SH-SY5Y (cell line): Measurements from ENCODE around the gene KLHL29.
A peak's percentile ranks its signal among the peaks of the same experiment; 100 is the strongest.

Source experiments
- GATA2 ChIP-seq: IDR thresholded peaks from 2 replicates; pipeline ENCODE4 v1.6.1; 2011; ENCODE audit warnings: mild to moderate bottlenecking, low read depth, low read length
- GATA3 ChIP-seq: IDR thresholded peaks from 2 replicates; pipeline ENCODE4 v1.6.1; 2011; ENCODE audit warnings: low read depth, mild to moderate bottlenecking, low read length, moderate library complexity

KLHL29 gene

GRCh38 chr2:23536326-23536725, 151.3 kb downstream of the KLHL29 start:
- TF ChIP-seq GATA3, result no peak
- no peak for TF ChIP-seq GATA2

DNA sequence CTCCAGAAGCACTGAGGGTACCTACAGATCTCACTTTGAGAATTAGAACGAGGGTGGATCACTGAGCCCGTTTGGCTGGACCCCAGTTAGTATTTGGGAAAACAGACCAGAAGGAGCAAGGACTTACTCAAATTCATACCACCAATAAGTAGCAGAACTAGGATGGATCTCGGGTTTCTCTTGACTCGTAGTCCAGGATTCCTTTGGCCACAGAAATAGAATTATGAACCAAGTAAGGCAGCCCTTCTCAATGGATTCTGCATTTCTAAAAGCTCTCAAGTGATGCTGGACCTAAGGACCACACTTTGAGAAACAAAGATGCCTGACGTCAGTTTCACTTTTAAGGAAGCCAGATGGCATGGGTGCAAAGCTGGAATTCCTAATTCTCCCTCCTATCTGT, 153.0 kb downstream of the KLHL29 start:
- TF ChIP-seq GATA3 (no peak), GATA2 (no peak)

GRCh38 chr2:23538566-23538965, 153.6 kb downstream of the KLHL29 start:
- no peak for TF ChIP-seq GATA3
- TF ChIP-seq GATA2, result no peak

DNA sequence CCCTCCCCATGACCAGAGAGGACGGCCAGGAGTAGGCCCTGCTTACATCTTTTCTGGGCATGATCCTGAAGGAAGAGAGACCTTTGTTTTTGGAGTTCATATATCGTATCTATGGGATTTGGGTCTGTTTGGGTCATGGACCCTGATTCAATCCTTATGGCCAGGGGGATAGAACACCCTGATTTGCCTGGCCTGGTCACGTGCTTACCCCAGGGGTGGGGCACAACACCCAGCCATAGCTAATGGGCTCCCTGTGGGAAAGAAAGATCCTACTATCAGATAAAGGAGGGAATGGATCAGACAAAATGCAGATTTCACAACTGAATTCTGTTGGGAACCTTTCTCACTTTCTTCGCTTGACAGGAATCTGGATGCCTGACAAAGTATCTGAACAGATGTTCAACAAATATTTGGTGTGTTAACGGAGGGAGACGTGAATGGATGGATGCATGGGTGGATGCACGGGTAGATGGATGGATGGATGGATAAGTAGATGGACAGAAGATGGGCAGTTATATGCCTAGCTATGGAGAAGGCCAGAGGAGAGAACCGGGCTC, 155.9 kb downstream of the KLHL29 start:
- TF ChIP-seq GATA2 (no peak), GATA3 (no peak)

DNA sequence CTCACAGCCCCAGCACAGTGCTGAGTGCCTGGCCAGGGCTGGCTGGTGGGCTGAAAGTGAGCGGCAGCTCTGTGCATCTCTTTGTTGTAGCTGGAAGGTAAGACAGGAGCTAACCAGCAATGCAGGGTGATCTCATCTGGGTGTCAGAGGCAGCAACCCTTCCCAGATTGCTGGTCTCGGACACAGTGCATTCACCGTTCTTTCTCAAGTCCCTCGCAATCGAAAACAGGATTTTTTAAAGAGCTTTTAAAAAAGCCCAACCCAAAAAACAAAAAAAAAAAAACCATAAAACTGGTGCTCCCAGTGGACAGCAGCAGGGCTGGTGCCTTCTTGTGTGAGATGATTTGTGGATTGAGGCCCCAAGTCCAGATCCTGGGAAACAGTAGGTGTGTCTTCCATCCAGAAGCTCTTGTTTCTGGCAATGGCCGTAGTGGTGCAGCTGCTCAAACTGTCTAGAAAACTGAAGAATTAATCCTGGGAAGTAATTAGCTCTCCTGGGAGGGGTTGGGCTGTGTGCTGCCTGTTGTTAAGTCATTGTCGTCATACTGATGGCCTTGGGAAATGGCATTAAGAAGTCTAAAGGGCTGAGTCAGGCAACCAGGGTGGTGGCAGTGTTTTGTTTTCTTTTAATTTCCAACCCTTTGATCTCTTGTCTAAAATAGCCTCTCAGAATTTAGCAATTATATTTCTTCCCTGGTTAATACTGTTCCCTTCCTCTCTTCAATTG, 156.7 kb downstream of the KLHL29 start:
- TF ChIP-seq GATA3 (no peak), GATA2 (no peak)

DNA sequence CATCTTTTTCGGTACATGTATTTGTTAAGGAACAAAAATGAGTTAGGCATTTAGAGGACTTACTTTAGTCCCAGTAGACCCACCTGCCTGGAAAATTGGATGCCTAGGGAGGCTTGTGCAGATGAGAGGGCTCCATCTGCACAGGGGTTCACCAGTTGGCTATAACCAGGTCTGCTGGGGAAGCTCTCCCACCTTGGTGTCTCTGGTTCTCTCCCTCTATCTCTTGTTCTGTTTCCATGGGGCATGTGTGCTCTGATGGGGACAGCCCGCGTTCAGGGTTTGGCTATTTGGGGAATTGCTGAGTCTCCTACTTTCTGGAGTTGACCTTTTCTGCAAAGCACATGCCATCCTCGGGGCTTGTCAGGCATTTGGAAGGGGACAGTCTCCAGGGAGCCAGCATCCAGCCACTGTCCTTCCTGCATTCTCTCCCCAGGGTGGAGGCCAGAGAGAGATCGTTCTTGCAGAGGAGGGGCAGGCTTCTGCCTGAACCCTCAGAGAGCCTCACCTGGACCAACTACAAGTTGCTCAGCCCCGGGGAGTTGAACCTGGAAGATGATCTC, 157.3 kb downstream of the KLHL29 start:
- TF ChIP-seq GATA2 (no peak), GATA3 (no peak)

DNA sequence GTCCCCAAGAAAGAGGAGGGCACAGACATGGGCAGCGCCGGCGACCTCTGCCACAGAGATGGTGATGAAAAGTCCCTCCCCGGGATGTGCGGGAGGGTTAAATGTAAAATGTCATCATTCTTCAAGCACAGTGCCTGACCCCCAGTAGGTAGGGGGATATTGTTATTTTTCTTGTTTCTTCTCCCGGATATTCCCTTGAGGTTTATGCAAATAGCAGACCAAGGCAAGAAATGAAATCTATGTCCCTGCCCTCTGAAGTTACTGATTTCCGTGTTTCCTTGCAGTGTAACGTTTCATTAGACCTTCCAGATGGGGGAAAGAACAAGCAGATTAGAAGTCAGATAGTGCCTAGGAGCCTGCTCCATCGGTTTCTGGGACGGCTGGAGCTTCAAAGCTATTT, 158.3 kb downstream of the KLHL29 start:
- TF ChIP-seq GATA2, result 0 out of 2 replicates have a peak, but pooled peaks have one; percentile 32
- TF ChIP-seq GATA3, result no peak

GRCh38 chr2:23543728-23544127, 158.7 kb downstream of the KLHL29 start:
- TF ChIP-seq GATA2 (no peak), GATA3 (no peak)

- TF ChIP-seq GATA3 (no peak), GATA2 (no peak)
Measured at GRCh38 chr2:23544589-23545295, 159.8 kb downstream of the KLHL29 start.

DNA sequence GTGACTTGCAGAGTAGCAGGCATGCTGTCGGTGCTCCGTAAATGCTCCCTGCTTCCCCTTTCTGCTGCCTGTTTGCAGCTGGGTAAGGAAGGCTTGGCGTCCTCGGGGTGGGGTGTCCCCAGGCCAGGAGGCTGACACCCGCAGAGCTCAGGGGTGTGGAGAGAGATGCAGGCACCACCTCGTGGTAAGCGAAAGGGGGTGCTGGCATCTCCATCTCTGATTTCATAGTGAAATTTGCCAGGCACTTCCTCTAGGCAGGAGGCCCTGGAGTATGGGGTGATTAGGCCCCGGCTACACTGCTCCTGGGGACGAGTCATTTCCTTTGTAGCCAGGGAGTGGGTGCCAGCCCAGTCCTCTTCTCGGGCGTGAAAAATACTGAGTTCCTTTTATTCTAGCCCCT, 160.4 kb downstream of the KLHL29 start:
- TF ChIP-seq GATA3, result no peak
- no peak for TF ChIP-seq GATA2

- no peak for TF ChIP-seq GATA2
- no peak for TF ChIP-seq GATA3
Measured at GRCh38 chr2:23545811-23546210, 160.8 kb downstream of the KLHL29 start.

GRCh38 chr2:23546913-23547312, 161.9 kb downstream of the KLHL29 start:
- no peak for TF ChIP-seq GATA2

- no peak for TF ChIP-seq GATA2
- no peak for TF ChIP-seq GATA3
Measured at GRCh38 chr2:23547725-23548124, 162.7 kb downstream of the KLHL29 start.

GRCh38 chr2:23548143-23548769, 163.3 kb downstream of the KLHL29 start:
- TF ChIP-seq GATA2 (no peak), GATA3 (no peak)
